Activated CD4-positive, alpha-beta T cell treated with anti-CD3 and anti-CD28 coated beads, Interleukin-2, amount 10 ng/mL, durations not matched to agents 7 days and 5 days (primary cell): ENCODE data around the gene SCAI. TPM values are rescaled to one million over a fixed set of nuclear protein-coding genes. Genes with fewer than 3 reads are reported as not detected.
"Not testable (repeated sequence)": the region's sequence is repeated elsewhere in the genome, so short reads cannot be mapped to it uniquely, and the experiment has no call there.

Experiments
- CTCF ChIA-PET: fragments of 350-600 bp; sonication (Branson Sonifier 250); formaldehyde crosslinking; loops from one replicate; lab custom pipeline; 2021; ENCODE audit warnings: antibody characterized with exemption; lab: Charles Lee
- POLR2A ChIA-PET: fragments of 350-600 bp; sonication (Branson Sonifier 250); formaldehyde crosslinking; loops from one replicate; lab custom pipeline; 2021; ENCODE audit warnings: antibody characterized with exemption; lab: Charles Lee
- DNase-seq: peaks from one replicate; pipeline ENCODE4 v3.0.0-alpha.2; 2020
- H3K27ac Mint-ChIP-seq: one replicate; pipeline ENCODE4 v1.8.0; 2021; ENCODE audit warnings: mild to moderate bottlenecking, moderate library complexity, mixed read lengths
- H3K27me3 Mint-ChIP-seq: one replicate; pipeline ENCODE4 v1.8.0; 2021; ENCODE audit warnings: mixed read lengths
- H3K36me3 Mint-ChIP-seq: one replicate; pipeline ENCODE4 v1.8.0; 2021; ENCODE audit warnings: low read depth, mixed read lengths
- H3K4me1 Mint-ChIP-seq: one replicate; pipeline ENCODE4 v1.8.0; 2021; ENCODE audit warnings: mixed read lengths
- H3K4me3 Mint-ChIP-seq: one replicate; pipeline ENCODE4 v1.8.0; 2021; ENCODE audit warnings: mild to moderate bottlenecking, moderate library complexity, mixed read lengths
- H3K9me3 Mint-ChIP-seq: one replicate; pipeline ENCODE4 v1.8.0; 2021; ENCODE audit warnings: mixed read lengths
- total RNA-seq, 2 experiments: library from RNA; stranded (reverse); gene quantifications; one replicate each; pipeline ENCODE4 v1.2.3, GENCODE V29; 2021

SCAI gene
- 10 to 100 TPM; 11.2 to 12.5 TPM for total RNA-seq

DNA sequence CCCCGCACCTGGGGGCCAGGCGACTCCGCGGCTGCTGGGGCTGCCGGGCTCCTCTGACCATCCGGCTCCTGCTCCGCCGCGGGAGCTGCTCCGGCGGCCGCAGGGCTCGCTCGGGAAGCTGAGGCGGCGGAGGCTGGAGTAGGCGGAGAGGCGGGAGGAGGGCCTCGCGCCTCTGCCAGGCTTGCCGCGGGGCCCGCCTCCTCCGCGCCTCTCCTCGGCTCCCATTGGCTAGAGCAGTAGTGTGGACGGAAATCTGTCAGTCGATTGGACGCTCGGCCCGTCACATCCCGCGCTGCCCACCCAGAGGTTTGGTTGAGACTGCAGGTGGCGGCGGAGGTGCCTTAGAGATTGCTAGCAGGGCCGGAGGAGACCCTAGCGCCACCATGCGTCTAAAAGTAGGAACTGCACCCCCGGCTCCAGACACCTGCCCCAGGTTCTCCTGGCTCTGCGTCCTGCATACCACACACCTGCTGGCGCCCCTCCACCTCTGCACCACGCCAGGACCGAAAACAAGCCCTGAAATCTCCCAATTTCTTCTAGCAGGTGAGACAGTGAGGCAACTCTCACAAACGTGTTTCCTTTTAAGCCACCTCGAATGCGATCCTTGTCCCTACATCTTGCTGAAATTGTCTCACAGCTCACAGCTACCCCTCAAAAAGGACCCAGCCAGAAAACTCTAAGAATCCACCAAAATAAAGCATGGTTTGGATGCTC, at the start of gene SCAI:
Gene SCAI (minus strand): TSS at position 152 of the 714 bp plus-strand sequence. CDS start 91 bp downstream, at position 61.
- no peaks in the 10 kb centered on the region for H3K9me3 Mint-ChIP-seq
- peaks cover 9% of the 10 kb centered on the region for H3K36me3 Mint-ChIP-seq
- H3K4me1 Mint-ChIP-seq: peaks cover 40% of the 10 kb centered on the region
- CTCF ChIA-PET: interaction anchor here (0.6 to 3.2 kb wide), 13 partner anchors 10 to 290 kb away, joined by 3 to 24 read pairs (median 4); partner anchors contain the start of gene WDR38
- POLR2A ChIA-PET: interaction anchor here (1.0 kb wide), 1 partner anchor 63 kb away, joined by 3 read pairs; no protein-coding TSS in a partner anchor
- peak within 1 kb of the TSS; percentile 88 for H3K4me3 Mint-ChIP-seq
- no peaks in the 10 kb centered on the region for H3K27me3 Mint-ChIP-seq
- peak; percentile 99 for DNase-seq
- peak within 1 kb of the TSS; percentile 84 for H3K27ac Mint-ChIP-seq

DNA sequence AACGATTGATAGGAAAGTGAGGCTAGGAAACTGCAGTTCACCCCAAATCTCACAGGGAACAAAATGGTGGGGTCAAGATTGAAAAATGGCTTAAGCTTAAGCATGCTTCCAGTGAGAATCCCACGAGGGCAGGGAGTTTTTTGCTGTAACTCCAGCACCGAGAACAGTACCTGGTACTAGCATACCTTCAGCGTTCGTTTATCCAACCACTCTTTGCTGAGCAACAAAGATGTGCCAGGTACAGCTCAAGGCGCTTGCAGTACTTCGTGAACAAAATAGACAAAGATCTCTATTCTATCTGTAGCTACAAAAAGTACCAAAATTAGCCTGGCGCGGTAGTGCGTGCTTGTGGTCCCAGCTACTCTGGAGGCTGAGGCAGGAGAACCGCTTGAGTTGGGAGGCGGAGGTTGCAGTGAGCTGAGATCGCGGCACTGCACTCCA, 47.1 kb upstream of the SCAI start:
- peak overlapping the region; percentile 88 for H3K4me3 Mint-ChIP-seq
- ChIA-PET CTCF (interaction anchor here (0.9 to 2.1 kb wide), 5 partner anchors 8 to 51 kb away, joined by 4 to 9 read pairs (median 6); no protein-coding TSS in a partner anchor), POLR2A (interaction anchor here (0.5 to 0.6 kb wide), 3 partner anchors 45 to 944 kb away, joined by 3 to 5 read pairs (median 3); no protein-coding TSS in a partner anchor)
- H3K9me3 Mint-ChIP-seq: no peaks in the 10 kb centered on the region
- H3K4me1 Mint-ChIP-seq: peaks cover 72% of the 10 kb centered on the region
- H3K27ac Mint-ChIP-seq: peak overlapping the region; percentile 87
- H3K27me3 Mint-ChIP-seq: no peaks in the 10 kb centered on the region
- DNase-seq: peak; percentile 30
- peaks cover 10% of the 10 kb centered on the region for H3K36me3 Mint-ChIP-seq

DNA sequence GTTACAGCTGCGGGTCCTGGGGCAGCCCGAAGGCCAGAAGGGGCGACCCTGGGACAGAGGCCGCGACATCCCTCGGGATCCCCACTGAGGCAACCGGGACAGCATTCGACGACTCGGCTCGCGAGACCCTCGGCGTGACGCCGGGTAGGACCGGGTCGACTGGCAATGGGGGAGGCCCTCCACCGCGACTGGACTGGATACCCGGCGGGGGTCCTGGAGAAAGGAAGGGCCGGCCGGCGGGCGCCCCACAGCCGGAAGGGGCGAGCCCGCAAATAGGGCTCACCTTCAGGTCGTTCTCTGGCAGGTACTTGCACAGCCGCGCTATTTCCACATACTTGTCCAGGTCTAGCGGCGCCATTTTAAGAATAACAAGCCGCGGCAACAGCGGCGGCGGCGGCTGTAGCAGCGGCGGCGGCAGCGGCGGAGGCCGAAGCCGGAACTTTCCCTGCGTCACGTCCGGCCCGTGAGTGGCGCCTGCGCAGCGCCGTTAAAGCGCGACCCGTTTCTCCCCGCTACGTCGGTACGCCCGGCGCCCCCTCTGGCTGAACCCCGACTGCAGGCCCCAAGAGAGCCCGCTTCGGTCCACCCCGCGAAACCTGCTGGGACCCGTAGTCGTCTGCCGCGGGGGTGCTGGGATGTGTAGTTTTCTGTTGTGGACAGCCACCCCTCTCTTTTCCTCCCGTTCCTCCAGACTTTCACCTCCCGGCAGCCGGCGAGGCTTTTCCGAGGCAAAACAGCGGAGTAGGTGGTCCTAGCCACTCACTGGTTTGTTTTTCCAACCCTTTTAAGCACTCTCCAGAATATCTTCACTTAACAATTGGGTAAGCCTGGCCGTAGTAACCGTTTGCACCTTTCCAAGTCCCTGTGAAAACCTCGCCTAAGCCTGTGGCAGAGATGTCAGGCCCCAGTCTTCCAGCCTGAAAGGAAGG, 46.3 kb upstream of the SCAI start, which contains the start of gene PPP6C:
Gene PPP6C (minus strand): TSS at position 443 of the 929 bp plus-strand sequence. CDS start 85 bp downstream, at position 358.
- Mint-ChIP-seq H3K27me3 (no peaks in the 10 kb centered on the region), H3K27ac (peak within 1 kb of the TSS; percentile 87), H3K9me3 (no peaks in the 10 kb centered on the region), H3K36me3 (peaks cover 14% of the 10 kb centered on the region), H3K4me3 (peak within 1 kb of the TSS; percentile 88), H3K4me1 (peaks cover 64% of the 10 kb centered on the region)
- ChIA-PET CTCF (interaction anchor here (0.9 to 2.1 kb wide), 7 partner anchors 7 to 188 kb away, joined by 3 to 9 read pairs (median 4); partner anchors contain the start of gene SCAI), POLR2A (interaction anchor here (0.5 to 0.6 kb wide), 2 partner anchors 71 to 943 kb away, joined by 3 to 5 read pairs; no protein-coding TSS in a partner anchor)
- DNase-seq: peak; percentile 98

GRCh38 chr9:125189011-125189360, 45.7 kb upstream of the SCAI start:
- Mint-ChIP-seq H3K9me3 (no peaks in the 10 kb centered on the region), H3K36me3 (peaks cover 14% of the 10 kb centered on the region), H3K4me1 (peaks cover 59% of the 10 kb centered on the region), H3K4me3 (peak overlapping the region; percentile 88), H3K27me3 (no peaks in the 10 kb centered on the region), H3K27ac (peak overlapping the region; percentile 87)
- DNase-seq: peak; percentile 37
- POLR2A ChIA-PET: no interaction called here
- CTCF ChIA-PET: interaction anchor here (0.9 to 1.2 kb wide), 2 partner anchors 45 to 188 kb away, joined by 3 read pairs; partner anchors contain the start of gene SCAI

- Mint-ChIP-seq H3K4me1 (peaks cover 50% of the 10 kb centered on the region), H3K36me3 (peaks cover 32% of the 10 kb centered on the region), H3K9me3 (peaks cover 3% of the 10 kb centered on the region), H3K27ac (no peak overlapping the region), H3K4me3 (no peak overlapping the region), H3K27me3 (no peaks in the 10 kb centered on the region)
- POLR2A ChIA-PET: no interaction called here
- no peak for DNase-seq
- CTCF ChIA-PET: no interaction called here
These were observed 40.2 kb upstream of the SCAI start for GRCh38 chr9:125183561-125183960.

- Mint-ChIP-seq H3K36me3 (peaks cover 32% of the 10 kb centered on the region), H3K27me3 (no peaks in the 10 kb centered on the region), H3K9me3 (peaks cover 3% of the 10 kb centered on the region), H3K4me3 (no peak overlapping the region), H3K27ac (no peak overlapping the region), H3K4me1 (peaks cover 48% of the 10 kb centered on the region)
- no peak for DNase-seq
- ChIA-PET POLR2A (no interaction called here), CTCF (interaction anchor here (0.6 kb wide), 2 partner anchors 14 to 162 kb away, joined by 3 read pairs; no protein-coding TSS in a partner anchor)
These were observed 39.7 kb upstream of the SCAI start for GRCh38 chr9:125183054-125183453.

- POLR2A ChIA-PET, H3K27ac Mint-ChIP-seq, CTCF ChIA-PET, H3K4me3 Mint-ChIP-seq, H3K9me3 Mint-ChIP-seq, DNase-seq, H3K27me3 Mint-ChIP-seq: not testable (repeated sequence)
- peaks cover 26% of the 10 kb centered on the region for H3K36me3 Mint-ChIP-seq
- H3K4me1 Mint-ChIP-seq: peaks cover 36% of the 10 kb centered on the region
These were observed 38.4 kb upstream of the SCAI start for GRCh38 chr9:125181756-125182155.

DNA sequence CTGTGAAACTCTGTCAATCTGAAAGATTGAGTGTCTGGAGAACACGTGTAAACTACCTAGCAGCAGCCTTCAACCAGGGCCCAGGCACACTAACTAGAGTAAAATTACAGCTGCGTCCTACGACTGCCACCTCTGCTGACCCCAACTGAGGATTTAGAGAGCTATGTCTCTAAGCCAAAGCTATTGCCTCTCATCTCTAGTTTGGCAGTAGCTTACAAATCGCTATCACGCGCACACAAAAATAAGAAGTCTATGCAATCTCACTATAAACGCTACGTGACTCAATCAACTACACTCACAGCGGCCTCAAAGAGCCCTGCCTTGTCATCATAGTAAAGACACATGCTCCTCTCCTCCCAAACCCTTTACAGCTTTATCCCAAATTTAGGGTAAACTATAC, 37.5 kb upstream of the SCAI start:
- H3K9me3 Mint-ChIP-seq: peaks cover 3% of the 10 kb centered on the region
- POLR2A ChIA-PET: interaction anchor here (0.6 kb wide), 1 partner anchor 60 kb away, joined by 5 read pairs; no protein-coding TSS in a partner anchor
- peaks cover 23% of the 10 kb centered on the region for H3K36me3 Mint-ChIP-seq

GRCh38 chr9:125179776-125180175, 36.4 kb upstream of the SCAI start:
- H3K27ac Mint-ChIP-seq, POLR2A ChIA-PET: not testable (repeated sequence)

More for the DNA sequence above, 37.5 kb upstream of the SCAI start:
- peaks cover 35% of the 10 kb centered on the region for H3K4me1 Mint-ChIP-seq
- DNase-seq: no peak
- CTCF ChIA-PET: no interaction called here
- H3K27me3 Mint-ChIP-seq: no peaks in the 10 kb centered on the region
- no peak overlapping the region for H3K27ac Mint-ChIP-seq
- no peak overlapping the region for H3K4me3 Mint-ChIP-seq

DNA sequence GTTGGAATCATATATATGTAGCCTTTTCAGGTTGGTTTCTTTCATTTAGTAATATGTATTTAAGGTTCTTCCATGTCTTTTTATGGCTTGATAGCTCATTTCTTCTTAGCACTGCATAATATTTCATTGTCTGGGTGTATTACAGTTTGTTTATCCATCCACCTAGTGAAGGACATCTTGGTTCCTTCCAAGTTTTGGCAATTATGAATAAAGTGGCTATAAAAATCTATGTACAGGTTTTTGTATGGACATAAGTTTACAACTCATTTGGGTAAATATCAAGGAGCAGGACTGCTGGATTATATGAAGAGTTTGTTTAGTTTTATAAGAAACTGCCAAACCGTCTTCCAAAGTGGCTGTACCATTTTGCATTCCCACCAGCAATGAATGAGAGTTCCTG, 34.6 kb upstream of the SCAI start:
- ChIA-PET CTCF (interaction anchor here (1.6 kb wide), 1 partner anchor 63 kb away, joined by 3 read pairs; the partner anchor contains the start of gene HSPA5), POLR2A (no interaction called here)
- Mint-ChIP-seq H3K36me3 (peaks cover 12% of the 10 kb centered on the region), H3K4me1 (peaks cover 26% of the 10 kb centered on the region), H3K9me3 (peaks cover 3% of the 10 kb centered on the region), H3K27ac (no peak overlapping the region), H3K4me3 (no peak overlapping the region), H3K27me3 (no peaks in the 10 kb centered on the region)
- no peak for DNase-seq

More at GRCh38 chr9:125179776-125180175, 36.4 kb upstream of the SCAI start:
- H3K9me3 Mint-ChIP-seq, H3K27me3 Mint-ChIP-seq, DNase-seq, CTCF ChIA-PET, H3K4me3 Mint-ChIP-seq: not testable (repeated sequence)
- H3K4me1 Mint-ChIP-seq: peaks cover 33% of the 10 kb centered on the region
- peaks cover 20% of the 10 kb centered on the region for H3K36me3 Mint-ChIP-seq

- Mint-ChIP-seq H3K27me3 (no peaks in the 10 kb centered on the region), H3K27ac (no peak overlapping the region), H3K9me3 (no peaks in the 10 kb centered on the region), H3K36me3 (peaks cover 7% of the 10 kb centered on the region), H3K4me1 (peaks cover 26% of the 10 kb centered on the region), H3K4me3 (no peak overlapping the region)
- POLR2A ChIA-PET: no interaction called here
- DNase-seq: no peak
- CTCF ChIA-PET: no interaction called here
These were observed 33.3 kb upstream of the SCAI start for GRCh38 chr9:125176636-125177035.
